ENCODE data around the gene AKAP4.

AKAP4 gene, protein sequence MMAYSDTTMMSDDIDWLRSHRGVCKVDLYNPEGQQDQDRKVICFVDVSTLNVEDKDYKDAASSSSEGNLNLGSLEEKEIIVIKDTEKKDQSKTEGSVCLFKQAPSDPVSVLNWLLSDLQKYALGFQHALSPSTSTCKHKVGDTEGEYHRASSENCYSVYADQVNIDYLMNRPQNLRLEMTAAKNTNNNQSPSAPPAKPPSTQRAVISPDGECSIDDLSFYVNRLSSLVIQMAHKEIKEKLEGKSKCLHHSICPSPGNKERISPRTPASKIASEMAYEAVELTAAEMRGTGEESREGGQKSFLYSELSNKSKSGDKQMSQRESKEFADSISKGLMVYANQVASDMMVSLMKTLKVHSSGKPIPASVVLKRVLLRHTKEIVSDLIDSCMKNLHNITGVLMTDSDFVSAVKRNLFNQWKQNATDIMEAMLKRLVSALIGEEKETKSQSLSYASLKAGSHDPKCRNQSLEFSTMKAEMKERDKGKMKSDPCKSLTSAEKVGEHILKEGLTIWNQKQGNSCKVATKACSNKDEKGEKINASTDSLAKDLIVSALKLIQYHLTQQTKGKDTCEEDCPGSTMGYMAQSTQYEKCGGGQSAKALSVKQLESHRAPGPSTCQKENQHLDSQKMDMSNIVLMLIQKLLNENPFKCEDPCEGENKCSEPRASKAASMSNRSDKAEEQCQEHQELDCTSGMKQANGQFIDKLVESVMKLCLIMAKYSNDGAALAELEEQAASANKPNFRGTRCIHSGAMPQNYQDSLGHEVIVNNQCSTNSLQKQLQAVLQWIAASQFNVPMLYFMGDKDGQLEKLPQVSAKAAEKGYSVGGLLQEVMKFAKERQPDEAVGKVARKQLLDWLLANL

DNA sequence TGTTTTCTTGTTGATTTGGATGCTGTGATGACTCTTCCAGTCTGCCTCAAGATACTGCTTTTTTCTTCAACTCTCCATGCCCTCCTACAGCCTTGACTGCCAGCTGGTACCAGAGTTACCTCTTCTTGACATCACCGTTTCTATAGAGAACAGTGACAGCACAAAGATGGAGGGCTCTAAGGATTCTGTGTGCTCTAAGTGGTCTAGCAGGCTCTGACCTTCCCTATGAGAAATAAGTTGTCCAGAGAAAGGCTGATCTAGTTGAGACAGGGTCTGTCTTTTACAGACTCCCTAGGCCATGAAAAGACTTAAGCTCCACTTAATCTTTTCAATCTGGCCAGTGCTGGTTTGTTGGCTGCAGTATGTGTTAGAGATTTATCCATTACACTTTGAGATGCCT is at the start of gene AKAP4:
AKAP4 (minus strand) TSS at position 101 of the 400 bp plus-strand sequence. CDS start 118 bp downstream, outside the sequence.
- no peak for DNase-seq (ENCODE audit: low read depth)

DNA sequence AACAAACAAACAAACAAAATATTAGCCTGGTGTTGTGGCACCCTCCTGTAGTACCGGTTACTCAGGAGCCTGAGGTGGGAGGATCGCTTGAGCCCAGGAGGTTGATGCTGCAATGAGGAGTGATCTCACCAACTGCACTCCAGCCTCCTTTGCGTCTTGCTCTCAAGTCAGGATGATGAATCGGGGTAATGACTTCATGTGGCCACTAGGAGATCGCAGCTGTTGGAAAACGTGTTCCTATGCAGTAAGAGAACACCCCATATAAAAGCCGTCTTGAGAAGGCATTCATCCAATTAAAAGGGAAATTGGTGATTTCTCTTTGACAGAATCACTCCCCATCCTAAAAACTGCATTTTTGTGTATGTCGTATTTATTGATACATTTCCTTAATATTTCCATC is 10.7 kb upstream of the AKAP4 start:
- DNase-seq (ENCODE audit: low read depth): no peak

DNA sequence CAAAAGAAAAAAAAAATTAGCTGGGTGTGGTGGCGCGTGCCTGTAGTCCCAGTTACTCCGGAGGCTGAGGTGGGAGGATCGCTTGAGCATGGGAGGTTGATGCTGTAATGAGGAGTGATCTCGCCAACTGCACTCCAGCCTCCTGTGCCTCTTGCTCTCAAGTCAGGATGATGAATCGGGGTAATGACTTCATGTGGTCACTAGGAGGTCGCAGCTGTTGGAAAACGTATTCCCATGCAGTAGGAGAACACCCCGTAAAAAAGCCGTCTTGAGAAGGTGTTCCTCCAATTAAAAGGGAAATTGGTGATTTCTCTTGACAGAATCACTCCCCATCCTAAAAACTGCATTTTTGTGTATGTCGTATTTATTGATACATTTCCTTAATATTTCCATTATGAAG is 5.9 kb upstream of the AKAP4 start:
- DNase-seq (ENCODE audit: low read depth): no peak

DNA sequence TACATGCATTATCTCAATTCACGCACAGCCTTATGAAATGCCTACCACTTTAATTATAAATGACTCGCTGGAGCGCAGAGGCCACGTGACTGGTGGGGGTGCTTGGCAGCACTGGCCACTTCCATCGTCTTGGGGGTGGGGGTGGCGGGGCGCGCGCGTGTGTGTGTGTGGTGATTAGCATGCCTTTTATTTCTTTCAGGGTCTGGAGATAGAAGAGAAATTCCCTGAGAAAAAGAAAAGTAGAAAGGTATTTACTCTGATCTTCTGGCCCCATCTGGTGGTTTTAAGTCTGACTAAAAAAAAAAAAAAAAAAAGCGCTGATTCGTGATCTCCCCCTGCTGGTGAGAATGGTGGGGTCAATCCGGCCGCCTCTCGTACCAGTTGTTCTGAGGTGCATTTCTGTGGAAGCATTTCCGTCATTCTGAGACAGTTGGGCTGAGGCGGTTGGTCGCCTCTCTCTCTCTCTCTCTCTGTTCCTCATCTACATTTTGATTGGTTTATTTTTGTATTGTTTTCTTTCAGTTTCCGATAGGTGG is 3.6 kb upstream of the AKAP4 start, which contains the start of gene CCNB3:
CCNB3 (plus strand) TSS at position 402 of the 536 bp plus-strand sequence. CDS start 80,399 bp downstream, outside the sequence.
- peak; percentile 44 for DNase-seq (ENCODE audit: low read depth)

DNA sequence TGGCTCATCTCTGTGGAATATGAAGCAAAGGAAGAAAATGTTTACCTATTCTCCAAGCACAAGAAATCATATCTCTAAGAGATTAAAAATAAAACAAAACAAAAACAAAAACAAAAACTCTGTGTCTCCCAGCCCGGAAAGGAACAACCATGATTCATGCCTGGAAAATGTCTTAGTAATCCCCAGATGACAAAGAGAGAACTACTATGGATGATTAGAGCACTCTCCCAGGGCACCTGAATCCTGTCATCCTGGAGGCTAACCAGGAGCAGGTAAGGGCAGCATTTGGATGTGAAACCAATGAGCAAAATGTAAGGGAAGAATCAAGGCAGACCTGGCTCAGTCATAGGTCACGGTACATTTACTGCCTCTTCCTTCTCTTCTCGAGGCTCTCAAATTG is 1.7 kb upstream of the AKAP4 start:
- no peak for DNase-seq (ENCODE audit: low read depth)

DNA sequence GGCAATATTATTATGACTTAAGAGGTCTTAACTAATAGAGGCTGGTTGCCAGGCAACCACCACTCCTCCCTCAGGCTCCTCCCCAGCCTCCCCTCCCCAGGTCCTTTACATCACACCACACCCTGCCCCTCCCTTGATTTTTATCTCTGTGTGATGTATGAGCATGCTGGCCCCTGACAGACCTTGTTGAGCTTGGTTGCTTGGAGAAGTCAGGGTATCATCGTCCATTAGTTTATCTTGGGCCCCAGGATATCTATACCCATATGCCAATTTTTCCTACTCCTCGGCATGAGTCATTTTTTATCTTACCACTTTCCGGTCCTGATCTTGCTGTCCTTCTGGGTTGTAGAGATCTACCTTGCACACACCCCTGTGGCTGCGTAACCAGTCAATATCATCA is 2.5 kb downstream of the AKAP4 start:
- no peak for DNase-seq (ENCODE audit: low read depth)

DNA sequence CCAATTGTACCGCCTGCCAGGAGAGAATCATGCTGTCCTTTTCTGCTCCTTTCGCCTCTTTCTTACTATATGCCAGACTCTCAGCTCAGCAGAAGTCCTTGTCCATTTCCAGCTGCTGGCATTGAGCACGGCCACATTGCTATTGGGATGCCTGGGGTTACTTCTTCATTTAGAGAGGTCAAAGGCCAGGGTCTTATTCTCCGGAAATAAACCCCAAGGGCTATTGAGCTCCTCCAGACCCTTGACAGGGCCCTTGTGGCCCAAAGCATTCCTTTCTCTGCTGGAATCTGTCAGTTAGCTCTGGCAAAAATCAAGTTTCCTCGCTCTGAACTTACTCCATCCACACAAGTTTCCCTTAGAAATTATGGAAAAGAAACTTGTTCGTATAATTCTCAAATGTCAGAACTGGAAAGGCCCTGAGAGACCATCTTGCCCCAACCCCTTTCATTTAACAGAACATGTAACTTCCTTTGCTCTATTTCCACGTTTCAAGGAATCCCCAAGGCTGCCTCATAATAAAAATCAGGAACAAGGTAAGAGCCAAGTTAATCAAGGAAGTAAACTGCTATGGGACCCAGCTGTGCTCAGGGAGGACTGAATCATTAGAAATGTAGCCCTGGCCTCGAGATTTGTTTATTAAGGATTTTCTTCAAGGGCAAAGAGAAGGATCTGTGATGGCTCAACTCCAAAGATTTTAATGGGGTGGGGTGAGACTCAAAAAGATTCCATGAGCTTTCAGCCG is 11.8 kb downstream of the AKAP4 start:
- no peak for DNase-seq (ENCODE audit: low read depth)

DNA sequence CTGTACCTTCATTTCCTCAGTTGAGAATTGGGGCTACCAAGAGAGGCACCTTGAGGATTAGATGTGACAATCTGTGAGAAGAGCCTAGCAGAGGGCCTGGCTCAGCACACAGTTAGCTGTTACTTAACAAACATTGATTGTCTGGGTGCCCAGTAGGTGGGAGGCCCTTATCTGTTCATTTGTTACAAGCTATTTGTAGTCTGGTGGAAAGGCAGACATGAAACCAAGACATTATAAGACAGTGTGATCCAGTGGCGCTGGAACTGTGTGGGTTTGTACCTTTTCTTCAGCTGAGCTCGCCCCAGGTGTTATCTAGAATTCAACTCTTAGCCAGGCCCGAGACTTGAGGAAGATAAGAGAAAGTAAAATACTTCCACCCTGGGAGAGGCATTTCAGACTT is 16.9 kb downstream of the AKAP4 start:
- no peak for DNase-seq (ENCODE audit: low read depth)

DNA sequence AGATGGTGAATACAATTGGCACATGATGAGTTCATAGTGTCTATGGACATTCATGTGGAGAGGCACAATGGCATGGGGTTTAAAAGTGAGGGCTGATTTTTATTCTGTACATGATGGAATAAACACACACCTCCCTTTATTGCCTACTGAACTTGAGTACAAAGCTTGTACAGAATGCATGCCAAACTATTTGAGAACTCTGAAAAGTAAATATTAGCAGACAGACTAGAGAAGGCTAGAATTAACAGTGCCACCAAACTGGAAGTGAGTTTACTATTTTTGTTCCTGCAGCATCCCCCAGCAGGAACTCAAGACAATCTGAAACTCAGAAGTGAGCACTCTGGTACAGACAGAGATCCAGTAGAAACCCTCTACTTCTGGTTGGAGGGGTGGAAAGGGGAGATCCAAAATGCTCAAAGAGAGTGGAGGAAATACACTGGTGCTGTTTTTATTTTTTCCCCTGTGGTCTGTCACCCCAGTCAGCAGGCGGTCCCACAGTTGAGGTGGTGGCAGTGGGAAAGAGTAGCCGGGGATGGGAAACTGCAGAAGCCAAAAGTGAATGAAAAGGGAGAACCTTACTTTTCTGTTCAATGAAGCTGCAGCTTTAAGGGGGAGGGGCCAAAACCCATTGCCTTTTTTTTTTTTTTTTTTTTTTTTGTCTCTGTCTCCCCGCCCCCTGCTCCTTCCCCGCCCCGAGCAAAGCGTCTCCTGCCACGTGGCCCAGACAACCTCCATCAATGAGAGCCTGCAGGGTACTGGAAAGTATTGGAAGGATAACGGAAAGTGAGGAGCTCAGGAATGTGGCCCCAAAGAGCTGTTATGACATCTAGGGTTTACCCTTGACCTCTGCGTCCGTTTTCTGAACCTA is 20.5 kb downstream of the AKAP4 start:
- no peak for DNase-seq (ENCODE audit: low read depth)

DNA sequence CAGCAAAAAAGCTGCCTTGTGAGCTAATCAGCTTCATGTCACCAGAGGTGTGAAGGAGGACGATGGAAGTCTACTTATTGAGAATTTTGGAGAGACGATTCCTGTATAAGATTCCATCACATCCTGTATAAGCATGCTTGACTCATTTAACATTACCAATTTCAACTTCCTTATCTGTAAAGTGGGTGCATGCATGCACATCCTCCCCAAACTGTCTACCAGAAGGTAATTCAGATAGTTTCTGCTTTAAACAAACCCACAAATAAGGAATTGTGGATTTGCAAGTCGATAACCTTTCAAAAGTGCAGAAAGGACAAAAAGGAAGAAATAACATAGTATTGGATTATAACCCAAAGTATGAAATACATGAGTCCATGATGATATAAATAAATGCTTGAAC is 31.1 kb downstream of the AKAP4 start:
- DNase-seq (ENCODE audit: low read depth): no peak

DNA sequence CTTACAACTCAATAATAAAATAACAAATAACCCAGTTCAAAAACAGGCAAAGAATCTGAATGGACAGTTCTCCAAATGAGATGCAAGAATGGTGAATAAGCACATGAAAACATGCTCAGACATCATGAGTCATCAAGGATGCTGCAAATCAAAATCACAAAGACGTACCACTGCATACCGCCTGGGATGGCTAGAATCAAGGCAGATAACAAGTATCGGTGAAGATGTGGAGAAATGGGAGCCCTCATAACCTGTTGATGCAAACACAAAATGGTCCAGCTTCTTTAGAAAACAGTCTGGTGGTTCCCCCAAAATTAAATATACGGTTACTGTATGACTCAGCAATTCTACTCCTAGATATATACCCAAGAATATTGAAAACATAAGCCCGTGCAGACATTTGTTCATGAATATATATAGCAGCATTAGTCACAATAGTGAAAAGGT is 32.5 kb downstream of the AKAP4 start:
- DNase-seq (ENCODE audit: low read depth): no peak

DNA sequence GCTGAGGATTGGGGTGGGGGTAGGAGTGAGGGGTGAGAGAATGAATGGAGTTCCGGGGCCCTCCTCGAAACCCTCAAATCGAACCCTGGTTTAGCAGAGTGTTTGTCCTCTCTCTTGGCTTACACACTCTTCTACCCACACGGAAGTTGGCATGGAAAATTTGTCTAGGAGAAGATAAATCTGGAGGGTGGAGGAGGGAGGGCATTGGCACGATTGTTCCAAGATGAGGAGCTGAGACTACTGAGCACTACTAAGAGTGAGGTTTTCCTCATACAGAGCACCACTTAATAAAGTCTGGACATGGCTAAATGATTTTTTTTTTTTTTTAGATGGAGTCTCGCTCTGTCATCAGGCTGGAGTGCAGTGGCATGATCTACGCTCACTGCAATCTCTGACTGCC is 33.4 kb downstream of the AKAP4 start:
- no peak for DNase-seq (ENCODE audit: low read depth)

DNA sequence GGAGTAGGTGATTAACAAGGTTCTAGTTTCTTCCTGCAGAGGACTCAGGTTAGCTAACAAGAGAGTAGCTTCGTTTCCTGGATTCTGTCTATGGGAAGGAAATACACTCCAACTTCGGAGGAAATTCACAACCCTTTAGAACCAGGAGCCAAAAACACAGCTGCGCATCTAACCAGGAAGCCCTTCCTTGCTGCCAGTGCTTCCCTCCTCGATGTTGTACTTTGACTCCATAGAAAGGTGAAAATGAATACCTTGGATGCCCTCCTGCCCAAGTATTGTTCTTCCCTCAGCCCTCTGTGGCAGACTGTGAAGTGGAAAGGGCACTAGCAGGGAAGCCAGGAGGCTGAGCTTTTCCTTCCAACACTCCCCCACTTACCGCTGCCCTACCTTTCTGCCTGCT is 35.1 kb downstream of the AKAP4 start:
- DNase-seq (ENCODE audit: low read depth): no peak

DNA sequence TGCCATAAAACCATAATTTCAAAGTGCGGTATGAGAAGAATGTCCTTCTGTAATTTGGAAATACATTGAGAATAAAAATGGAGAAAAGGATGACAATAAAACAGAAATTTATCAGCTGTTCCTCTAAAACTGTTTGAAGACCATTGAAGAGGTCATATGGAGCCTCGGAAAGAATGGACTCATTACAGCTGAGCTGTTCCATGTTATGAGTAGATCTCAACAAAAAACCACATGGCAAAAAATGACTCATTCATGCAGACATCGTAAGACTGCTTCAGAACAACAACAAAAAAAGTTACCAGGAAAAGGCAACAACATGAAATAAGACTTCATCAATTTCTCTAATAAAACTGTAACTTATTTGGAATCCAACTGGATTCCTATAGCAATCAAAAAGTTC is 39.7 kb downstream of the AKAP4 start:
- no peak for DNase-seq (ENCODE audit: low read depth)

DNA sequence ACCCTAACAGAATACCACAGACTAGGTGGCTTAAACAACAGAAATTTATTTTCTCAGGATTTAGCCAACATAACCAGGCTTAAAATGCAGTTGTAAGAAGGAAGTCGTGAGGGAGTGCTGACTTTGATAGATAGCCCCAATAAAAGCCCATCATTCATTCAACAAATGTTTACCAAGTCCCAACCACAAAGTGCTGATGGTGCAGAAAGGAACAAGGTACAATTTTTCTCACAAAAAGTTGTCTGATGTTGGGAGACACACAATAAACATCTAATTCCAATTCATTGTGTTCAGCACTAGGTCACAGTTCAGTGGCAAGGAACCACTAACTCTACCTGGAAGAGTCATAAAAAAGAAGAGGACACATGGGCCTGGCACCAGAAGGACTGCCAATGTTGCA is 42.2 kb downstream of the AKAP4 start:
- no peak for DNase-seq (ENCODE audit: low read depth)

DNA sequence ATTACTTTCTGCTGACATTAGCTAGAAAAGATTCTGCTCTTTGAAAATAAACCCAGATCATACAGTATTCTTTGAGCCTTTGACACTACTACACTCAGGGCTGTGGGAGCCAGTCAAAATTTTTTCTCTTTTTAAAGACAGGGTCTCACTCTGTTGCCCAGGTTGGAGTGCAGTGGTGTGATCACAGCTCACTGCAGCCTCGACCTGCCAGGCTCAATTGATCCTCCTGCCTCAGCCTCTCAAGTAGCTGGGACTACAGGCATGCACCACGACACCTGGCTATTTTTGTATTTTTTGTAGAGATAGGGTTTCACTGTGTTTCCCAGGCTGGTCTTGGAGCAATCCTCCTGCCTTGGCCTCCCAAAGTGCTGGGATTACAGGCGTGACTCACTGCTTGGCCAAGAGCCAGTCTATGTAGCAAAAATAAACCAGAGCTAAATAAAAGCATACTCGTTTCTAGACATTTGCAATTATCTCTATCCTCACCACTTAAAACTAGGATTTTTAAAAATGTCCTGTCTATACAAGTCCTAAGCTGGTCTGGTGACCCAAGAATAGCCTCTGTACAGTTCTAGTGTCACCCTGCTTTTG is 43.2 kb downstream of the AKAP4 start:
- DNase-seq (ENCODE audit: low read depth): no peak

DNA sequence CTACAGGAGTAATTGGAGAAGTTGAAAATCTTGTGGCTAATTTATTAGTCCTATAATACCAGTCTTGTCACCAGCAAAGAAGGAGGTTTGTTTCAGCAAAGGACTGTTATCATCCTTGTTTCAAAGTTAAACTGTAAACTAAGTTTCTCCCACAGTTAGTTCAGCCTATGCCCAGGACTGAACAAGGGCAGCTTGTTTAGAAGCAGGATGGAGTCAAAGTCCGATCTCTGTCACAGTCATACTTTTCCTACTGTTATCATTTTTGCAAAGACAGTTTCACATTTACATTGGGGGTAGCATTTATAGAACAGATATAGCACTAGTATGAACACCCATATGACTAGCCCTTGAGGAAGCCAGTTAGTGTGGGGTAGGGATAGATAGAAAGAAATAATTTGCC is 46.4 kb downstream of the AKAP4 start:
- DNase-seq (ENCODE audit: low read depth): no peak

DNA sequence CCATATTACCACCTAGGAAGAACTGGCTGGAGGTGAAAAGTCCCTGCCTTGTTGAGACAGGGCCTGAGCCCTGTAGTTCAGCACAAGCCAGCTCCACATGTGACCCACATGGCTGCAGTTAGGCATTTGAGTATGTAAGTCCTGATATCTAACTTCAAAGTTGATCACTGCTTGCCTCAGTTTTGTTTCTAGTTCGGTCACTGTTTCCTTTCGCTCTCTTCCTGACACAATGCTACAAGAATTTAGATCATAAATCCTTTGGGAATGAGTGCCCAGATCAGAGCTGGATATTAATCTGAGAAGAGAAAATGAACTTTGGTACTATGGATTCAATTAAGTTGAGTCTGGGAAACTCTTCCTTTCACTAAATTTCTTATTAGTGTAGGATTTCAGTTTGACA is 48.4 kb downstream of the AKAP4 start:
- DNase-seq (ENCODE audit: low read depth): no peak

DNA sequence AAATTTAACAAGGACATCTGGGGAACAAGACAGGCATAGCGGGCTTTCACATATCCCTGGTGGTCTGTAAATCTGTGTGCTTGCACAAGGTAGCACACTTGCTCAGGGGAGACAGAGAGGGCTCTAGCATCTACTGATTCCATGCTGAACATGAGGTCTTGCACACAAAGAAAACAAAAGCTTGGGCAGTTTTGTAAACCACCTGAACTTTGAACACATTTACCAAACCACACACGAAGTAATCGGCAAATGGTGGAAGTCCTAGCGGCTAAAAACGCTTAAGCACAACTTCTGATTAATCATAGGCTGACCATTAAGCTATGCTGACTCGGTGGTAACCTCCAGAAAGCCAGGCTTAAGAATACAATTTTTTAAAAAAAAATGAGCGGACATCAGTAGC is 52.8 kb downstream of the AKAP4 start:
- DNase-seq (ENCODE audit: low read depth): no peak

Data from activated gamma-delta T cell treated with anti-CD3 and anti-CD28 coated beads, Interleukin-2, amount 50 U/mL, for 16 hours (primary cell).